GM12873 (cell line): ENCODE measurements around the gene SLC5A8.

Source experiments
- TF ChIP-seq, protein P1 (sequence below): IDR thresholded peaks from 2 replicates; pipeline ENCODE4 v1.5.1; 2012; ENCODE audit warnings: low read depth, mild to moderate bottlenecking, moderate library complexity, low read length, control low read depth; ENCODE audit not compliant: insufficient read depth; ENCODE audit errors: missing control alignments

The SLC5A8 gene

GRCh38 chr12:101207086-101207780 is 2.8 kb downstream of the SLC5A8 start:
- TF ChIP-seq, protein P1, sequence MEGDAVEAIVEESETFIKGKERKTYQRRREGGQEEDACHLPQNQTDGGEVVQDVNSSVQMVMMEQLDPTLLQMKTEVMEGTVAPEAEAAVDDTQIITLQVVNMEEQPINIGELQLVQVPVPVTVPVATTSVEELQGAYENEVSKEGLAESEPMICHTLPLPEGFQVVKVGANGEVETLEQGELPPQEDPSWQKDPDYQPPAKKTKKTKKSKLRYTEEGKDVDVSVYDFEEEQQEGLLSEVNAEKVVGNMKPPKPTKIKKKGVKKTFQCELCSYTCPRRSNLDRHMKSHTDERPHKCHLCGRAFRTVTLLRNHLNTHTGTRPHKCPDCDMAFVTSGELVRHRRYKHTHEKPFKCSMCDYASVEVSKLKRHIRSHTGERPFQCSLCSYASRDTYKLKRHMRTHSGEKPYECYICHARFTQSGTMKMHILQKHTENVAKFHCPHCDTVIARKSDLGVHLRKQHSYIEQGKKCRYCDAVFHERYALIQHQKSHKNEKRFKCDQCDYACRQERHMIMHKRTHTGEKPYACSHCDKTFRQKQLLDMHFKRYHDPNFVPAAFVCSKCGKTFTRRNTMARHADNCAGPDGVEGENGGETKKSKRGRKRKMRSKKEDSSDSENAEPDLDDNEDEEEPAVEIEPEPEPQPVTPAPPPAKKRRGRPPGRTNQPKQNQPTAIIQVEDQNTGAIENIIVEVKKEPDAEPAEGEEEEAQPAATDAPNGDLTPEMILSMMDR: no peak

DNA sequence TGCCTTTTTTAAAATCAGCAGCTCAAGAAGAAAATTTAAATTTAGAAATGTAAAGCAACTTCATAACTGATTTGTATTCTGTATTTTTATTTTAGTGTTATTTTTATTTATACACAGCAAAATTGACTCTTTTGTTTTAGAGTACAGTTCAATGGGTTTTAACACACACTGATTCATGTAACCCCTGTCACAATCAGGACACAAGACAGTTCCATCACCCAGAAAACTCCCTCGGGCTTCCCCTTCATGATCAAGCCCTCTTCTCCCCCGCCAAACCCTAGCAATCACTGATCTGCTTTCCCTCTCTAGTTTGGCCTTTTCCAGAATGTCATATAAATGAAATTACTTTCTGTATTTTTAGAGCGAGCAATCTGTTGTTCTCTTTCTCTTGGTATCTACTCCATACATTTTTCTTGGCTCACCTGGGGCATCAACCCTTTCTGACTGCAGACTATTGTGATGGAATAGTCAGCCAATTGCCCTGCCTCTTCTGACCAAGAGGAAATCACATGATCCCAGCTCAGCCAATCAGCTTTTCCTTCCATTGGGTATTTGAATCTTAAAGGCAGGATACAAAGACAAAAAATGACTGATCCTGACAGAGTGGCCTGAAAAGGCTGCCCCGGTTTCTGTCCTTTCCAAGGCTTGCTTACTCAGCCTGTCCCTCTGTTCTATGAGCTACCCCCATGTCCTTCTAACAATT is 5.3 kb downstream of the SLC5A8 start:
- TF ChIP-seq, protein P1: no peak

- TF ChIP-seq, protein P1: no peak
These were observed 9.2 kb downstream of the SLC5A8 start for GRCh38 chr12:101200824-101201223.

GRCh38 chr12:101200145-101200544 is 9.9 kb downstream of the SLC5A8 start:
- TF ChIP-seq, protein P1: no peak

GRCh38 chr12:101186291-101186690 is 23.7 kb downstream of the SLC5A8 start:
- TF ChIP-seq, protein P1: no peak

GRCh38 chr12:101181776-101182175 is 28.3 kb downstream of the SLC5A8 start:
- TF ChIP-seq, protein P1: no peak

GRCh38 chr12:101174541-101174940 is 35.5 kb downstream of the SLC5A8 start:
- TF ChIP-seq, protein P1: no peak
